Suprapubic skin (tissue), 4 donors: Measurements from ENCODE around the gene L3MBTL4. TPM values are rescaled to one million over a fixed set of nuclear protein-coding genes. Genes with fewer than 3 reads are reported as not detected.

Experiments used
- DNase-seq, 2 donors: peaks; one replicate each; pipeline ENCODE4 v3.0.0-alpha.2; 2019; ENCODE audit warnings: low spot score in 2 of 2
- H3K27ac ChIP-seq: fragments of 200-600 bp; sonication (generic); one replicate; pipeline ENCODE4 v1.5.1; 2019
- H3K27me3 ChIP-seq: fragments of 200-600 bp; sonication (generic); one replicate; pipeline ENCODE4 v1.5.1; 2019
- H3K36me3 ChIP-seq: fragments of 200-600 bp; sonication (generic); one replicate; pipeline ENCODE4 v1.5.1; 2019
- H3K4me1 ChIP-seq: fragments of 200-600 bp; sonication (generic); one replicate; pipeline ENCODE4 v1.5.1; 2019
- H3K4me3 ChIP-seq: fragments of 200-600 bp; sonication (generic); one replicate; pipeline ENCODE4 v1.5.1; 2019; ENCODE audit warnings: mild to moderate bottlenecking
- H3K9me3 ChIP-seq: fragments of 200-600 bp; sonication (generic); one replicate; pipeline ENCODE4 v1.5.1; 2019
- EP300 ChIP-seq: sonication (generic); formaldehyde crosslinking; IDR thresholded peaks from one replicate; pipeline ENCODE4 v1.6.1; 2017; ENCODE audit warnings: antibody characterized with exemption
- POLR2A ChIP-seq, 2 donors: fragments of 450-650 bp; IDR thresholded peaks; one replicate each; pipeline ENCODE4 v1.6.1; 2017; ENCODE audit warnings: antibody characterized with exemption in 2 of 2, mild to moderate bottlenecking in 2 of 2, moderate library complexity in 2 of 2
- POLR2AphosphoS5 ChIP-seq, 3 donors: sonication (generic); formaldehyde crosslinking; IDR thresholded peaks; one replicate each; pipeline ENCODE4 v1.6.1; 2017; ENCODE audit warnings: antibody characterized with exemption in 3 of 3
- WGBS: methylation state at CpG from one replicate; pipeline ENCODE4 v1.1.5; 2018; 5-methylcytosine and 5-hydroxymethylcytosine counted together
- total RNA-seq, 4 donors: library from RNA; depleted of rRNA; stranded (reverse); fragments of >200 nt; gene quantifications; one replicate each; pipeline ENCODE4 v1.1.0, GENCODE V29; 2016
- TF ChIP-seq, protein P1 (sequence below), 2 donors: fragments of 200-600 bp in 1 of 2; fragments of 450-650 bp in 1 of 2; sonication (generic) in 1 of 2; IDR thresholded peaks; one replicate each; pipeline ENCODE4 v1.5.1; 2016 to 2019; ENCODE audit warnings: antibody characterized with exemption in 2 of 2, mild to moderate bottlenecking in 1 of 2, moderate library complexity in 1 of 2

The L3MBTL4 gene
- total RNA-seq, 4 donors from 2014 or later: 11.9 to 29.9 (median 14.4) TPM

DNA sequence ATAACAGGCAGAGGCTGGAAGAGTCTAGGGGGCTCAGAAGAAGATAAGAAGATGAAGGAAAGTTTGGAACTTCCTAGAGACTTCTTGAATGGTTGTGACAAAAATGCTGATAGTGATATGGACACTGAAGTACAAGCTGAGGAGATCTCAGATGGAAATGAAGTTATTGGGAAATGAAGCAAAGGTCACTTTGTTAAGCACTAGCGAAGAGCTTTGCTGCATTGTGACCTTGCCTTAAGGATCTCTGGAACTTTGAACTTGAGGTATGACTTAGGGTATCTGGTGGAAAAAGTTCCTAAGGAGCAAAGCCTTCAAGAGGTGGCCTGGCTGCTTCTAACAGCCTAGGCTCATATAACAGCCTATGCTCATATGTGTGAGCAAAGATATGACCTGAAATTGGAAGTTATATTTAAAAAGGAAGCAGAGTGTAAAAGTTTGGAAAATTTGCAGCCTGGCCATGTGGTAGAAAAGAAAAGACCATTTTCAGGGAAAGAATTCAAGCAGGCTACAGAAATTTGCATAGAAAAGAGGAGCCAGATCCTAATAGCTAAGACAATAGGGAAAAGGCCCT, 91.3 kb downstream of the L3MBTL4 start:
- TF ChIP-seq EP300 (no peak), POLR2AphosphoS5 (IDR thresholded peaks at IDR 0.05) (no peak), POLR2A (IDR thresholded peaks at IDR 0.05) (no peak)
- TF ChIP-seq, protein P1, sequence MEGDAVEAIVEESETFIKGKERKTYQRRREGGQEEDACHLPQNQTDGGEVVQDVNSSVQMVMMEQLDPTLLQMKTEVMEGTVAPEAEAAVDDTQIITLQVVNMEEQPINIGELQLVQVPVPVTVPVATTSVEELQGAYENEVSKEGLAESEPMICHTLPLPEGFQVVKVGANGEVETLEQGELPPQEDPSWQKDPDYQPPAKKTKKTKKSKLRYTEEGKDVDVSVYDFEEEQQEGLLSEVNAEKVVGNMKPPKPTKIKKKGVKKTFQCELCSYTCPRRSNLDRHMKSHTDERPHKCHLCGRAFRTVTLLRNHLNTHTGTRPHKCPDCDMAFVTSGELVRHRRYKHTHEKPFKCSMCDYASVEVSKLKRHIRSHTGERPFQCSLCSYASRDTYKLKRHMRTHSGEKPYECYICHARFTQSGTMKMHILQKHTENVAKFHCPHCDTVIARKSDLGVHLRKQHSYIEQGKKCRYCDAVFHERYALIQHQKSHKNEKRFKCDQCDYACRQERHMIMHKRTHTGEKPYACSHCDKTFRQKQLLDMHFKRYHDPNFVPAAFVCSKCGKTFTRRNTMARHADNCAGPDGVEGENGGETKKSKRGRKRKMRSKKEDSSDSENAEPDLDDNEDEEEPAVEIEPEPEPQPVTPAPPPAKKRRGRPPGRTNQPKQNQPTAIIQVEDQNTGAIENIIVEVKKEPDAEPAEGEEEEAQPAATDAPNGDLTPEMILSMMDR (IDR thresholded peaks at IDR 0.05): no peak
- 92% methylated on average over 1 of the region's 1 CpG for WGBS
- H3K27ac ChIP-seq: no peak overlapping the region
- H3K36me3 ChIP-seq: no peaks in the 10 kb centered on the region
- no peaks in the 10 kb centered on the region for H3K9me3 ChIP-seq
- no peak overlapping the region for H3K4me3 ChIP-seq
- no peak for DNase-seq
- peaks cover 6% of the 10 kb centered on the region for H3K4me1 ChIP-seq
- H3K27me3 ChIP-seq: no peaks in the 10 kb centered on the region

DNA sequence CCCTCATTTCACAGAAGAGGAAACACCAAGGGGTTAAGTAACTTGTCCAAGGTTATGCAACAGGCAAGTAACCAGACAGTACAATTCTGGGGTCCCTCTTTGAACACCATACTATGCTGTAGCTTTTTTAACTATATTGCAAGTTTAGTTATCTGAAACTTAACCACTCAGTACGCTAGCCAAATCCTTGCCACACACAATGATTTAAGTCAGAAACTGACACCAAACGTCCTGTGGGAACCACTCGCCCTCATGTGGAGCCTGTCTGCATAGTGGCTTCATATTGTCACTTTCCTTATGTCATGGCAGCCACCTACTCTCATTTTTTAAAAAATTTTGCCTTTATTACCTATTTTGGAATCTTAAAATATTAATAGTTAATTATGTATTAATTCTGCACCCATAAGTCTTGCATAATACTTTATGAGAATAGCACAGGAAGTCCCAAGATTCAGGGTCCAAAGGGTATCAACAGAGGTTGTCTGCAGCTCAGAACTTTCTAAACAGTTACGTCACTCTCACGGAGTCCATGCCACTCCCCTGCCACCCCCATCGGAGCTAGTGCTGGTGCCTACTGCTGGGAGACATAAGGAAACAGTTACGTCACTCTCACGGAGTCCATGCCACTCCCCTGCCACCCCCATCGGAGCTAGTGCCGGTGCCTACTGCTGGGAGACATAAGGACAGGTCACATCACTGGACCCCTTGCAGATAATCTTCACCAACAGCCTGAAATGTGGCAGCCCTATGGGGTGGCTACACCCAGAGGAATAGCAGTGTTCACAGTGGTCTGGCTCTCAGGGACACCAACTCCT, 99.0 kb downstream of the L3MBTL4 start:
- no peaks in the 10 kb centered on the region for H3K9me3 ChIP-seq
- H3K27ac ChIP-seq: no peak overlapping the region
- DNase-seq: no peak
- WGBS: 54% methylated on average over 10 of the region's 10 CpGs
- H3K4me3 ChIP-seq: no peak overlapping the region
- peaks cover 4% of the 10 kb centered on the region for H3K36me3 ChIP-seq
- no peaks in the 10 kb centered on the region for H3K27me3 ChIP-seq
- no peak for TF ChIP-seq POLR2A (IDR thresholded peaks at IDR 0.05)
- TF ChIP-seq, protein P1 (IDR thresholded peaks at IDR 0.05): no peak
- no peak for TF ChIP-seq POLR2AphosphoS5 (IDR thresholded peaks at IDR 0.05)
- no peak for TF ChIP-seq EP300
- H3K4me1 ChIP-seq: no peaks in the 10 kb centered on the region

DNA sequence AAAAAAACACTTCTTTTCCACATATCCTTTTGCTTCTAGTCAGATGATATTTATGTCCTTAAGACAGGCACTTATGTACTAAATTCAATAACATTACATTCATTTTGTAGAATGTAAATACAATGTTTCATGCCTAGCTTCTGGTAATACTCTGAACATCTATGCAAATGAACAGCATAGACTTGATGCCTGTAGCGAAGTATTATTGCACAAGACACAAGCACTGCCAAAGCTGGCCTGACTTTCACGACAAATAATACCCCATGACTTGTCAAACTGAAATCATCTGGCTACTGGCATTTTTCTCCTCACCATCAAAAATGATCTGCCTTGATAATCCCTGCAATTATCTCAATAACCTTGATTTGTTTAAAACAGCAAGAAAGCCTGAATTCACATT, 101.3 kb downstream of the L3MBTL4 start:
- H3K27ac ChIP-seq: no peak overlapping the region
- no peaks in the 10 kb centered on the region for H3K27me3 ChIP-seq
- no peaks in the 10 kb centered on the region for H3K9me3 ChIP-seq
- no peaks in the 10 kb centered on the region for H3K4me1 ChIP-seq
- DNase-seq: no peak
- TF ChIP-seq POLR2AphosphoS5 (IDR thresholded peaks at IDR 0.05) (no peak), POLR2A (IDR thresholded peaks at IDR 0.05) (no peak)
- TF ChIP-seq, protein P1 (IDR thresholded peaks at IDR 0.05): no peak
- H3K4me3 ChIP-seq: no peak overlapping the region
- 17% methylated on average over 2 of the region's 2 CpGs for WGBS
- peaks cover 6% of the 10 kb centered on the region for H3K36me3 ChIP-seq

DNA sequence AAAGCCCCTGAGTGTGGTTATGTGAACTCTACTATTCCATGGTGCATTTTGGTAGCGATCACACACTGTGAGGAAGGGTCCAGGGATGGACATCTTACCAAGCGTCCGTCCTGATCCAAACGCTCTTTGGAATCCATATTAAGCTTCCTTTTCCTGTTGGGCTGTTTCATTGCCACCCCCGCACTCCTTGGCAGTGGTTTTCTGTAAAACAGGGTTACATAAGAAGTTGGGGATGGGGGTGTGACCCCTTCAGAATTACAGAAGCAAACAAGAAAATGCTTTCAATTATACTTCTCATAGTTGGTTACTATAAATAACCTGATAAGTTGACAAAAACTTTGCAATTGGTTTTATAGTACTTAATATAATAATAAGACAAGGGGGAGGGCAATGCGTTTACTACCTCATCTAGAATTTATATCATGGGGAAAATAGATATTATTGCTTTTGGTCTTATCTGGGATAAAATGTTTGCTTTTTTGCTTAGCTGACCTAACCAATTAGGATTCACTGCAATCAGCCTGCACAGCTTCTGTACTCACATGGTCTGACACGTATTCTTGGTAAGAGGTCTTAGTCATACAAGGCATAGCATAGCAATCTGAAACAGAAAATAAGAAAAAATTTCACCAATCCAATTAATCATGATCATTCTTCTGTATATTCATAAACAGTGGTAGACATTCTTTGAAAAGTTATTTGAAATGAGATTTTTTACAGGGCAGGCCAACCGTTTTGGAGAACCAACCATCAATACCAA, 103.1 kb downstream of the L3MBTL4 start:
- Histone ChIP-seq H3K4me1 (no peaks in the 10 kb centered on the region), H3K9me3 (no peaks in the 10 kb centered on the region), H3K27ac (no peak overlapping the region), H3K4me3 (no peak overlapping the region), H3K27me3 (no peaks in the 10 kb centered on the region), H3K36me3 (peaks cover 6% of the 10 kb centered on the region)
- TF ChIP-seq, protein P1 (IDR thresholded peaks at IDR 0.05): no peak
- TF ChIP-seq POLR2AphosphoS5 (IDR thresholded peaks at IDR 0.05) (no peak), EP300 (no peak), POLR2A (IDR thresholded peaks at IDR 0.05) (no peak)
- no peak for DNase-seq
- WGBS: 91% methylated on average over 8 of the region's 8 CpGs

DNA sequence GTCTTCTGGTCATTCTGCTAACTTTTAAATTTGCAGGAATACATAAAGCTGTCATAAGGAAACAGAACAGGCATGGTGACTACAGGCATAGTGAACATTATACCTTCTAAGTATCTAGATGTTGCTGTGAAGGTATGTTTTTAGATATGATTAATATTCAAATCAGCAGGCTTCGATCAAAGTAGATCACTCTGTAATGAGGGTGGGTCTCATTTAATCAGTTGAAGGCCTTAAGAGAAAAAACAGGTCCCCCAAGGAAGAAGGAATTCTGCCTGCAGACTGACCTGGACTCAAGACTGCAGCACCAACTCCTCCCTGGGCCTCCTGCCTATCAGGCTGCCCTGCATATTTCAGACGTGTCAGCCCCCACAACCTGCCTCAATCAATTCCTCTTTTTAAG, 104.0 kb downstream of the L3MBTL4 start:
- TF ChIP-seq, protein P1 (IDR thresholded peaks at IDR 0.05): no peak
- TF ChIP-seq POLR2AphosphoS5 (IDR thresholded peaks at IDR 0.05): no peak
- TF ChIP-seq EP300: no peak

More for the DNA sequence above, 104.0 kb downstream of the L3MBTL4 start:
- Histone ChIP-seq H3K27ac (no peak overlapping the region), H3K4me3 (no peak overlapping the region), H3K36me3 (peaks cover 6% of the 10 kb centered on the region), H3K9me3 (no peaks in the 10 kb centered on the region), H3K4me1 (no peaks in the 10 kb centered on the region), H3K27me3 (no peaks in the 10 kb centered on the region)
- no peak for DNase-seq
- 75% methylated on average over 2 of the region's 2 CpGs for WGBS
